Right cardiac atrium (tissue), 5 donors: ENCODE measurements around the gene LGALS16. TPM values are rescaled to one million over a fixed set of nuclear protein-coding genes. Genes with fewer than 3 reads are reported as not detected.
"Not testable (repeated sequence)": the region's sequence is repeated elsewhere in the genome, so short reads cannot be mapped to it uniquely, and the experiment has no call there.

Experiments
- ATAC-seq, 2 donors: fragments of 200-7000 bp; cut with Tn5 transposase; one replicate each; pipeline versions ENCODE4 v1.8.0 to v1.9.1; 2020; ENCODE audit warnings: moderate library complexity in 2 of 2, mild to moderate bottlenecking in 1 of 2
- DNase-seq, 3 donors: peaks; one replicate each; pipeline ENCODE4 v3.0.0-alpha.2; 2020
- H3K27ac ChIP-seq: one replicate; pipeline ENCODE4 v1.5.1; 2013; ENCODE audit warnings: mild to moderate bottlenecking, low read length, control low read depth, moderate library complexity
- H3K27me3 ChIP-seq: one replicate; pipeline ENCODE4 v1.6.1; 2013; ENCODE audit not compliant: control insufficient read depth, insufficient read depth
- H3K4me1 ChIP-seq: one replicate; pipeline ENCODE4 v1.6.1; 2013; ENCODE audit warnings: low read length; ENCODE audit not compliant: control insufficient read depth, insufficient read depth
- H3K4me3 ChIP-seq: one replicate; pipeline ENCODE4 v1.5.1; 2013; ENCODE audit warnings: low read length, control low read depth
- H3K9me3 ChIP-seq: one replicate; pipeline ENCODE4 v1.6.1; 2013; ENCODE audit warnings: low read length; ENCODE audit not compliant: control insufficient read depth
- WGBS: extraction: QIAGEN DNeasy Blood & Tissue Kit; methylation state at CpG from one replicate; pipeline ENCODE4 v1.1.7; 2013; 5-methylcytosine and 5-hydroxymethylcytosine counted together
- intact Hi-C, 4 donors: fragments of 100-400 bp; cut with DNase I; formaldehyde crosslinking; loops; one replicate each; pipeline versions ENCODE4 v1.11.0 to v1.14.0; 2022 to 2023
- polyA plus RNA-seq: library from polyadenylated mRNA; stranded (reverse); fragments of 200-250 nt; gene quantifications from one replicate; pipeline ENCODE4 v1.2.3, GENCODE V29; 2013
- total RNA-seq, 4 donors: library from RNA; stranded (reverse); fragmentation: NEBNext Ultra II Directional; extraction: Animal tissue kit (Norgen Biotek cat#: 25700); gene quantifications; one replicate each; pipeline ENCODE4 v1.2.1, GENCODE V29; 2021
- donor health status: healthy with polysubstance abuse.
- donor health status: DM: no; HTN: yes; CAD: no.
- donor health status: DM: no; HTN: no; CAD: no.
- donor health status: DM: no; HTN: yes; CAD: no; lungs with severe emphysema.
- donor health status: DM: yes; HTN: yes; CAD: no.

LGALS16 gene
- total and polyA plus RNA-seq, 5 donors = not detected

DNA sequence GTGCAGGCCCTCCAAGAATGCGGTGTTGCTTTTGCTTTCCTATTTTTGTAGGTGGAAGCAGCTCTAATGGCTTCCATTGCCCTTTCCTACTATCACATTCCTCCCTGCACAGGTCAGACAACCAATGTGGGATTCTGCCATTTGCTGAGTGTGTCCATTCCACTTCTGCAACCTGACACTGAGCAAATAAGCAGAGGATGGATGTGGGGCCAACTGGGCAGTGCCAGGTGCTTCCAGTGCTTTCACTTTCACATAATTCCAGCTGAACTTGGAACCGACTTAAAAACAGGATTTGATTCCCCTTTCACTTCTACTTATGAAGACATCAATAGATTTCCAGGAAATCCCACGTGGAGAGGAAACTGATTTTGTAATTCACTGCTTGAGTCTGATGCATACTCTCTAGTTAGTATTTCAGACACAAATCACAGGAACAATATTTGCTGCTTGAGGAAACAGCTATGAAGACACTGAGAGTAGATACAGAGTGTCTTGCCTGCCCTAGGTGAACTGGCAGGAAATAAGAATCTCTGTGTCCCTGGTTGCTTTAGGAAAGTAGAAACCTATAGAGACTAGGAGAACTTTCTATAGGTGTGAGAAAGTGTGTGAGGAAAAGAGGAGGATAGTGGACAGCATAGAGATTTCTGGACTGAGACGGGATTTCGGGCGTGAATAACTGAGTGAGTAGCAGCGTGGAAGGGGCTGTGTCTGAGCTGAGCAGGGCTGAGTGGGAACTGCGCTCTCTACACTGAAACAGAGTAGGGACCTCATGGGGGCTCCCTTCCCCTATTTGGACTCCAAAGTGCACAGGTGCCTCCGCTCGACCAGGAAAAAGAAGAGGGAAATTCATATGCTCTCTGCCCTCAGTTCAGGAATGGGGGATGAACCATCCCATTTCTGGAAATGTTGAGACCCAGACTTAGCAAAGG, 22.5 kb downstream of the LGALS16 start:
- H3K4me3 ChIP-seq = no peak overlapping the region
- no peak overlapping the region for H3K27ac ChIP-seq
- H3K4me1 ChIP-seq = no peaks in the 10 kb centered on the region
- H3K9me3 ChIP-seq = no peaks in the 10 kb centered on the region
- ATAC-seq (peak in 1 of 2 donors; percentile 19), DNase-seq (no peak)
- no peaks in the 10 kb centered on the region for H3K27me3 ChIP-seq
- intact Hi-C loops = loop anchor here in 1 of 4 donors (10.0 kb wide), 1 partner anchor 213 kb away; no protein-coding TSS in a partner anchor
- whole genome bisulfite sequencing = 70% methylated on average over 10 of the region's 10 CpGs

- no peak overlapping the region for H3K27ac ChIP-seq
- no peaks in the 10 kb centered on the region for H3K9me3 ChIP-seq
- no peak for DNase-seq
- H3K27me3 ChIP-seq = no peaks in the 10 kb centered on the region
- peak; percentile 42 to 62 for ATAC-seq
- WGBS = 36% methylated on average over 10 of the region's 10 CpGs
- no peak overlapping the region for H3K4me3 ChIP-seq
- no peaks in the 10 kb centered on the region for H3K4me1 ChIP-seq
- intact Hi-C loops = loop anchor here in 1 of 4 donors (10.0 kb wide), 1 partner anchor 214 kb away; no protein-coding TSS in a partner anchor
Measured at GRCh38 chr19:39679056-39679790, 23.5 kb downstream of the LGALS16 start.

DNA sequence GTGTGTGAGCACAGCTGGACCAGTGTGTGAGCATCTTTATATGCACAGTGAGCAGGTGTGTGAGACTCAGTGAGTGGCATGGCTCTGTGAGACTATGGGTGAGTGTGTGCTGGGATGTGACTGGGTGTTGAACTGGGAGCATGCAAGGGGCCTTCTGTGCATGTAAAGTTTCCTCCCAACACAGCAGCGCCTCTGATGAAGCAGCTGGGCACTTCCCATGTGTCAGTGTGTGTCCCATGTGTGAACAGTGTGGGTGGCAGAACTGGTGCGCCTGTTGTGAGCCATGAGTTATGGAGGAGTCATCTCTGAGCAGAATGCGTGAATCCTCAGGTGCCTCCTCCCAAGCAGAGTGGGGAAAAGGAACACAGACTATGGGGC, 24.1 kb downstream of the LGALS16 start:
- DNase-seq (no peak), ATAC-seq (no peak)
- H3K4me1 ChIP-seq = no peaks in the 10 kb centered on the region
- no peak overlapping the region for H3K27ac ChIP-seq
- H3K27me3 ChIP-seq = no peaks in the 10 kb centered on the region
- no peaks in the 10 kb centered on the region for H3K9me3 ChIP-seq
- intact Hi-C loops = loop anchor here in 1 of 4 donors (10.0 kb wide), 1 partner anchor 215 kb away; no protein-coding TSS in a partner anchor
- 86% methylated on average over 3 of the region's 3 CpGs for WGBS
- no peak overlapping the region for H3K4me3 ChIP-seq

DNA sequence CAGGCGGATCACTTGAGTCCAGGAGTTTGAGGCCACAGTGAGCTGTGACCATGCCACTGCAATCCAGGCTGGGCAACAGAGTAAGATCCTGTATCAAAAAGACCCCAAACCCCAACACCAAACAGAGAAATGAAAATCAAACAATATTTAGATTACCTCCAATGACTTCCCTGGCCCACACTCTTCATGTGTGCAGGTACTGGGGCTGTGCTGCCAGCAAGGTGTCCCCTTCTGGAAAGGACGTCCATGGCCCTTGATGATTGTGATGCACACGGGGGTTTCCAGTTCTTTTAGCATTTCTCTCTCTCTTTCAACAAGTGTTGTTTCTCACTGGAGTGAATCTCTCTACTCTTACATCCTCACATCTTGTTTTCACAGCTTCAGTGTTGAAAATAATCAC, 24.9 kb downstream of the LGALS16 start:
- DNase-seq (no peak), ATAC-seq (no peak)
- Histone ChIP-seq H3K4me1 (no peaks in the 10 kb centered on the region), H3K9me3 (no peaks in the 10 kb centered on the region), H3K4me3 (no peak overlapping the region), H3K27ac (no peak overlapping the region), H3K27me3 (no peaks in the 10 kb centered on the region)
- intact Hi-C loops = no loop called here
- WGBS = 64% methylated on average over 3 of the region's 3 CpGs

GRCh38 chr19:39681416-39681815, 25.7 kb downstream of the LGALS16 start:
- Histone ChIP-seq H3K27me3 (no peaks in the 10 kb centered on the region), H3K4me3 (no peak overlapping the region), H3K4me1 (no peaks in the 10 kb centered on the region), H3K27ac (no peak overlapping the region), H3K9me3 (no peaks in the 10 kb centered on the region)
- 88% methylated on average over 5 of the region's 5 CpGs for WGBS
- DNase-seq = no peak
- no peak for ATAC-seq
- intact Hi-C loops = no loop called here

DNA sequence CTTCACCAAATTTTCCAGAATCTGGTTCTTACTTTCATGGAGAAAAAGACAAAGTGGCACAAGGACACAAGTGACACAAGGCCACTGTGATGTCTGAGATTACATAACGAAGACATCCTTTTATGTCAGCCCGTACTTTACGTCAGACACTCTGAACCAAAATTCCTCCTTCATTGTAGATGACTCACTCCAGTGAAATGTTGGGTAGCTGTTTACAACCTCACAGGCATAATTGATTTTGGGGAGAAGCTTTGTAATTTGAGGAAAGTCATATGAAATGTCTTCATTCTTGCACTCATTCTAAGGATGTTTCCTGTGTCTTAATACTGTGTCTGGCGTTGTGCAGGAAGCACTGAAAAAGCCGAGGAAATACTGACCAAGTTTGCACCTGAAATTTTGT, 28.6 kb downstream of the LGALS16 start:
- WGBS = 69% methylated on average over 5 of the region's 5 CpGs
- no peak overlapping the region for H3K27ac ChIP-seq
- H3K9me3 ChIP-seq = no peaks in the 10 kb centered on the region
- no peaks in the 10 kb centered on the region for H3K27me3 ChIP-seq
- no peaks in the 10 kb centered on the region for H3K4me1 ChIP-seq
- ATAC-seq = no peak
- no peak for DNase-seq
- no peak overlapping the region for H3K4me3 ChIP-seq
- intact Hi-C loops = no loop called here

DNA sequence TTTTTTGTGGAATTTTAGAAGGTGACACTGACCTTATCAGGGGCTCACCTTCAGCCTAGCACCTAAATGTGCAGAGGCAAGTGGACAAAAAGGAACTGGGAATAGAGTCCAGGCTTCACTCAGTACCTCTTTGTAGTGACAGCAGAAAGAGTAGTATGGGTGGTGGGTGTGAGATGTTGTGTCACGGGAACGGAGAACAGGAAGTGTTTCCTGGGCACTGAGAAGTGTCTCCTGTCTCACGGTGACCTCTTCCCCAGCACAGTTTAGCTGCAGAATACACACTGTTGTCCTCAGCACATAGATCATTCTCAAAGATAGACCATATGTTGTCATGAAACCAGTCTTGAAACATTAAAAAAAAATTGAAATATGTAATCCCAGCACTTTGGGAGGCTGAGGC, 31.0 kb downstream of the LGALS16 start:
- intact Hi-C loops = no loop called here
- Histone ChIP-seq H3K4me3 (no peak overlapping the region), H3K4me1 (no peaks in the 10 kb centered on the region), H3K27me3 (no peaks in the 10 kb centered on the region), H3K9me3 (no peaks in the 10 kb centered on the region), H3K27ac (no peak overlapping the region)
- ATAC-seq = no peak
- DNase-seq = no peak
- WGBS = 63% methylated on average over 3 of the region's 3 CpGs

- 35% methylated on average over 4 of the region's 4 CpGs for WGBS
- H3K4me1 ChIP-seq, ATAC-seq, DNase-seq, H3K27me3 ChIP-seq, H3K27ac ChIP-seq, H3K9me3 ChIP-seq, intact Hi-C loops, H3K4me3 ChIP-seq: not testable (repeated sequence)
Measured at GRCh38 chr19:39688637-39689036, 32.9 kb downstream of the LGALS16 start.

DNA sequence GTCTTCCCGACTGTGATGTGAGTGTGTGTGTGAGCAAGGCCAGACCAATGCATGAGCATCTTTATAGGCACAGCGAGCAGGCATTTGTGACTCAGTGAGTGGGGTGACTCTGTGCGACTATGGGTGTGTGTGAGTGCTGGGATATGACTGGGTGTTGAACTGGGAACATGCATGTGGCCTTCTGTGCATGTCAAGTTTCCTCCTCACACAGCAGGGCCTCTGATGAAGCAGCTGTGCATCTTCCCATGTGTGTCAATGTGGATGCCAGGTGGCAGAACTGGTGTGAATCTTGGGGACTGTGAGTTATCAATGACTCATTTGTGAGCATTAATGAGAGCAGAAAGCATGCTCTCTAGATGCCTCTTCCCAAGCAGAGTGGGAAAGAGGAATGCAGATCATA, 36.5 kb downstream of the LGALS16 start:
- Histone ChIP-seq H3K4me3 (no peak overlapping the region), H3K4me1 (no peaks in the 10 kb centered on the region), H3K27me3 (no peaks in the 10 kb centered on the region), H3K9me3 (no peaks in the 10 kb centered on the region), H3K27ac (no peak overlapping the region)
- intact Hi-C loops = no loop called here
- ATAC-seq (no peak), DNase-seq (no peak)
- 79% methylated on average over 3 of the region's 3 CpGs for WGBS

- Histone ChIP-seq H3K4me3 (no peak overlapping the region), H3K4me1 (no peaks in the 10 kb centered on the region), H3K9me3 (no peaks in the 10 kb centered on the region), H3K27ac (no peak overlapping the region), H3K27me3 (no peaks in the 10 kb centered on the region)
- WGBS = 67% methylated on average over 1 of the region's 1 CpG
- intact Hi-C loops = no loop called here
- ATAC-seq (no peak), DNase-seq (no peak)
Measured at GRCh38 chr19:39692822-39693221, 37.1 kb downstream of the LGALS16 start.

DNA sequence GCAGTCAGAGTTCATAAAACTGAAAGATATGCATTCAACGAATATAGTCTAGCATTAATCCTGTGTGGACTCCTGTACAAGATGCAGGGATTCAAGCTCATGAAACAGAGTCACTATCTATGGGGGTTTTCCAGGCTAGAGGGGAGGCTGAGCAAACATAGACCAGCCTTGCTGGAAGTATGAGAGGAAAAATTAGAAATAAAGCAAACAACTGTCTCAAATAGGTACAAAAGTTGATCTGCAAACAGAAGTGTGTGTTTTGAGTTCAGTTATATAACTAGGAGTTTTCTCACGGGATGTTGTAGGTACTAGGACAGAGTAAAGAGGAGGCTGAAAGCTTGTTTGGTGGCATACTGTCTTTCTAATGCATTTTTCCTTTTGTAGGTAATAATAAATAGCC, 40.0 kb downstream of the LGALS16 start:
- DNase-seq (no peak), ATAC-seq (no peak)
- no peaks in the 10 kb centered on the region for H3K27me3 ChIP-seq
- no peaks in the 10 kb centered on the region for H3K4me1 ChIP-seq
- 69% methylated on average over 2 of the region's 2 CpGs for WGBS
- no peak overlapping the region for H3K27ac ChIP-seq
- H3K9me3 ChIP-seq = no peaks in the 10 kb centered on the region
- intact Hi-C loops = no loop called here
- no peak overlapping the region for H3K4me3 ChIP-seq
